Limb (tissue), 2 donors: ENCODE measurements around the gene SETD4.
"Not testable (repeated sequence)": the region's sequence is repeated elsewhere in the genome, so short reads cannot be mapped to it uniquely, and the experiment has no call there.

Source experiments
- DNase-seq, 2 donors: peaks; one replicate each; pipeline ENCODE4 v3.0.0-alpha.2; 2016; ENCODE audit errors: extremely low spot score in 2 of 2

The SETD4 gene

GRCh38 chr21:36079010-36079649, 18.8 kb upstream of the SETD4 start:
- DNase-seq: no peak

GRCh38 chr21:36077758-36078157, 17.4 kb upstream of the SETD4 start:
- no peak for DNase-seq

- no peak for DNase-seq
These were observed 16.7 kb upstream of the SETD4 start for GRCh38 chr21:36076878-36077655.

GRCh38 chr21:36075953-36076352, 15.6 kb upstream of the SETD4 start:
- DNase-seq: no peak

GRCh38 chr21:36075171-36075570, 14.8 kb upstream of the SETD4 start:
- DNase-seq: no peak

GRCh38 chr21:36073911-36074310, 13.6 kb upstream of the SETD4 start:
- DNase-seq: not testable (repeated sequence)

GRCh38 chr21:36073181-36073580, 12.9 kb upstream of the SETD4 start:
- no peak for DNase-seq

- no peak for DNase-seq
These were observed 12.3 kb upstream of the SETD4 start for GRCh38 chr21:36072453-36073162.

- no peak for DNase-seq
These were observed 10.7 kb upstream of the SETD4 start for GRCh38 chr21:36070999-36071398.

GRCh38 chr21:36069713-36070583, 9.6 kb upstream of the SETD4 start, which contains the start of gene CBR1:
TSS of gene CBR1 (plus strand) at chr21:36070024. CDS start at chr21:36070116, 92 bp downstream.
- peak; percentile 87 for DNase-seq

- no peak for DNase-seq
These were observed 8.5 kb upstream of the SETD4 start for GRCh38 chr21:36068748-36069398.

- no peak for DNase-seq
These were observed 5.2 kb upstream of the SETD4 start for GRCh38 chr21:36065497-36066036.

GRCh38 chr21:36064085-36064460, 3.7 kb upstream of the SETD4 start:
- DNase-seq: no peak

GRCh38 chr21:36063375-36064084, 3.2 kb upstream of the SETD4 start:
- no peak for DNase-seq

GRCh38 chr21:36061445-36061844, 1.1 kb upstream of the SETD4 start:
- no peak for DNase-seq

- no peak for DNase-seq
These were observed 535 bp downstream of the SETD4 start for GRCh38 chr21:36059823-36060158.

- DNase-seq: no peak
These were observed 4.8 kb downstream of the SETD4 start for GRCh38 chr21:36055551-36055950.

- no peak for DNase-seq
These were observed 6.6 kb downstream of the SETD4 start for GRCh38 chr21:36053715-36054062.

- DNase-seq: no peak
These were observed 7.2 kb downstream of the SETD4 start for GRCh38 chr21:36052860-36053714.
